ENCODE results near the gene SH3BP2. TPM values are rescaled to one million over a fixed set of nuclear protein-coding genes. Genes with fewer than 3 reads are reported as not detected.

The SH3BP2 gene
- total and polyA plus RNA-seq, 10 of the 15 experiments (the other 5 are each of a cell fraction or from before 2014, with no cell fraction given): 1.1 to 61.8 (median 23.9) TPM

DNA sequence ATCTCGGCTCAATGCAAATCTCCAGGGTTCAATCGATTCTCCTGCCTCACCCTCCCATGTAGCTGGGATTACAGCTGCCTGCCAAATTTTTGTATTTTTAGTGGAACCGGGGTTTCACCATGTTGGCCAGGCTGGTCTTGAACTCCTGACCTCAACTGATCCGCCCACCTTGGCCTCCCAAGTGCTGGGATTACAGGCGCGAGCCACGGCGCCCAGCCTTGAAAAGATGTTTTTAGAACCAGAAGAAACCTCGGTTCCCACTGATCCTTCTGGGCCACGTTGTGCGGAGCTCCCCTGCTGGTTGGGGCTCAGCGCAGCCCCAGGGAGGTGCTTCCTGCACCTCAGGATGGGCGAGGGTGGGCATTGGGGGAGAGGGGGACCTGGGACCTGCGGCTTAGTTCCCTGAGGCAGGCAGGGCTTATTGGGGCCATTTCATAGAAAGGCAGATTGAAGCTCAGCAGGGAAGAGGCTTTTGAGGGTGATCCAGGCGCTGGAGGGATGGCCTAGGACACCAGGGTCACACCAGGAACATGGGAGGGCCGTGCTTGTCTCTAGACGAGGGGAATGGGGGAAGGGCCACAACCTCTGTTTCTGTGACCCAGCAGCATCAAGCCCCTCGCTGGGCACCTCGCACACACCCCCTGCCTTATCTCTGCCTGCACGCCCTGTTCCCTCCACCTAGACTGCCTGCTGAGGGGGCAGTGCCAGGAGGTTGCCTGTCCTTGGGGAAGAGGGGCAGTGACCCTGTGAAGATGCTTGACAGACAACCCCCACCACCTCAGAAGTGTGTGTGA lies 44.4 kb downstream of the SH3BP2 start:
- ChIA-PET SMC1A (ENCODE audit: uncharacterized antibody, unreplicated experiment) (no interaction called here), RAD21 (ENCODE audit: unreplicated experiment) (no interaction called here), POLR2A (no interaction called here), CTCF (no interaction called here)
- FAIRE-seq (no peak), DNase-seq (ENCODE audit: low read depth, low spot score) (no peak), ATAC-seq (no peak)
- intact Hi-C loops (cut with micrococcal nuclease; ENCODE audit: unreplicated experiment) (no loop called here), in situ Hi-C loops (cut with MboI) (no loop called here)
- TF ChIP-seq POLR2A (IDR thresholded peaks at IDR 0.05; ENCODE audit: low read depth, low read length) (peak; percentile 39; the same call in 1 of the 2 replicates), IKZF2 (IDR thresholded peaks at IDR 0.05) (no peak)
- no peak overlapping the region for H3K4me3 ChIP-seq
- no peaks in the 10 kb centered on the region for H4K20me1 ChIP-seq (ENCODE audit: control insufficient read depth, insufficient read depth)
- H3K27ac ChIP-seq (ENCODE audit: control insufficient read depth, insufficient read depth): no peak overlapping the region
- H3K79me2 ChIP-seq (ENCODE audit: control insufficient read depth, insufficient read depth, low read length): no peaks in the 10 kb centered on the region
- H2AFZ ChIP-seq (ENCODE audit: control insufficient read depth, low read depth, low read length): no peak overlapping the region
- peaks cover 36% of the 10 kb centered on the region for H3K4me1 ChIP-seq (ENCODE audit: control insufficient read depth, insufficient read depth, low read length)
- 89% methylated on average over 20 of the region's 20 CpGs for WGBS (ENCODE audit: insufficient coverage, insufficient replicate concordance, low lambda C conversion rate, missing lambda C conversion rate)
- H3K36me3 ChIP-seq (ENCODE audit: control insufficient read depth in 2 of 2, insufficient read depth in 2 of 2, low read length in 1 of 2): peaks cover 9 to 11% of the 10 kb centered on the region in 2 experiments; a peak in 3 of 4 replicates
- H3K9ac ChIP-seq (ENCODE audit: control insufficient read depth, insufficient read depth, low read length): no peak overlapping the region
- no peaks in the 10 kb centered on the region for H3K27me3 ChIP-seq (replicated peaks in 1 of 2; ENCODE audit: control insufficient read depth in 2 of 2, insufficient read depth in 2 of 2, low read length in 1 of 2)
- no TSS peak for BruUV-seq (replicated peaks)
- no peaks in the 10 kb centered on the region for H3K9me3 ChIP-seq (replicated peaks; ENCODE audit: control insufficient read depth, insufficient read depth, low read length)
- peak overlapping the region; percentile 6; the same call in 1 of the 2 replicates for H3K4me2 ChIP-seq (ENCODE audit: control insufficient read depth, insufficient read depth)

DNA sequence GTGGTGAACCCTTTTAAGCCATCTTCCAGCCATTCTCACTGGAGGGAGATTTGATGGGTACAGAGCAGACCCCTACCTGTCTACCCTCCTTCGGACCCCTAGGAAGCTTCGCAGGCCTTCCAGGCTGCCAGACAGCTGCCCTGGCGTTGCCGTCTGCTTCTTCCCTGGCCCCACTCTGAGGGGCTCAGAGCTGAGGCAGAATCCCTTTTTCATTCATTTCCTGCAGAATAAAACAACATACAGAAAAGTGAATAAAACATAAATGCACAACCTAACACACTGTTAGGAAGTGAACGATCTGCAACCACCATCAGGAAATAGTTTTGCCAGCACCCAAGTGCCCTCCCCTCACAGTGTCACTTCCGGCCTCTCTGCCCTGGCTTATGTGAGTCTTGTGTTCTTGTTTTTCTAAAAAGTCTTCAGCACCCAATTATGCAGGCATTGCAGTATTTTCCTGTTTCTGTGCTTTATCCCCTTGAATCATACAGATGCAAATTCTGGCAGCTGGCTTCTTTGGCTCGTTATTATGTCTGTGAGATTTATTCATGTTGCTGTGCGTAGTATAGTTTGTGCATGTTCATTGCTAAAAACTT lies 45.1 kb downstream of the SH3BP2 start:
- SMC1A ChIA-PET (ENCODE audit: uncharacterized antibody, unreplicated experiment): interaction anchor here (1.1 to 1.5 kb wide), 2 partner anchors 13 to 52 kb away, joined by 3 to 4 read pairs; no protein-coding TSS in a partner anchor
- H3K27me3 ChIP-seq (replicated peaks in 1 of 2; ENCODE audit: control insufficient read depth in 2 of 2, insufficient read depth in 2 of 2, low read length in 1 of 2): no peaks in the 10 kb centered on the region
- RAD21 ChIA-PET (ENCODE audit: unreplicated experiment): no interaction called here
- H3K9ac ChIP-seq (ENCODE audit: control insufficient read depth, insufficient read depth, low read length): no peak overlapping the region
- no TSS peak for BruUV-seq (replicated peaks)
- TF ChIP-seq, protein P1, sequence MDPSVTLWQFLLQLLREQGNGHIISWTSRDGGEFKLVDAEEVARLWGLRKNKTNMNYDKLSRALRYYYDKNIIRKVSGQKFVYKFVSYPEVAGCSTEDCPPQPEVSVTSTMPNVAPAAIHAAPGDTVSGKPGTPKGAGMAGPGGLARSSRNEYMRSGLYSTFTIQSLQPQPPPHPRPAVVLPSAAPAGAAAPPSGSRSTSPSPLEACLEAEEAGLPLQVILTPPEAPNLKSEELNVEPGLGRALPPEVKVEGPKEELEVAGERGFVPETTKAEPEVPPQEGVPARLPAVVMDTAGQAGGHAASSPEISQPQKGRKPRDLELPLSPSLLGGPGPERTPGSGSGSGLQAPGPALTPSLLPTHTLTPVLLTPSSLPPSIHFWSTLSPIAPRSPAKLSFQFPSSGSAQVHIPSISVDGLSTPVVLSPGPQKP (IDR thresholded peaks at IDR 0.05; ENCODE audit: low read depth, low read length): peak; percentile 32; the same call in 1 of the 2 replicates
- TF ChIP-seq PML (IDR thresholded peaks at IDR 0.05; ENCODE audit: low read length) (peak; percentile 32; the same call in 1 of the 2 replicates), RCOR1 (conservative IDR thresholded peaks at IDR 0.05; ENCODE audit: low read depth, low read length) (no peak)
- no peak overlapping the region for H3K27ac ChIP-seq (ENCODE audit: control insufficient read depth, insufficient read depth)
- CTCF ChIA-PET: interaction anchor here (0.7 kb wide), 1 partner anchor 29 kb away, joined by 3 read pairs; no protein-coding TSS in a partner anchor
- in situ Hi-C loops (cut with MboI) (no loop called here), intact Hi-C loops (cut with micrococcal nuclease; ENCODE audit: unreplicated experiment) (no loop called here)
- peaks cover 30% of the 10 kb centered on the region for H3K4me1 ChIP-seq (ENCODE audit: control insufficient read depth, insufficient read depth, low read length)
- ATAC-seq (peak; percentile 62), DNase-seq (ENCODE audit: low read depth, low spot score) (no peak), FAIRE-seq (peak; percentile 7)
- no peak overlapping the region for H2AFZ ChIP-seq (ENCODE audit: control insufficient read depth, low read depth, low read length)
- no peak overlapping the region for H3K4me3 ChIP-seq
- H3K36me3 ChIP-seq (ENCODE audit: control insufficient read depth in 2 of 2, insufficient read depth in 2 of 2, low read length in 1 of 2): peaks cover 7 to 11% of the 10 kb centered on the region in 2 experiments; a peak in 3 of 4 replicates
- peak overlapping the region; percentile 6; the same call in 1 of the 2 replicates for H3K4me2 ChIP-seq (ENCODE audit: control insufficient read depth, insufficient read depth)
- H3K79me2 ChIP-seq (ENCODE audit: control insufficient read depth, insufficient read depth, low read length): no peaks in the 10 kb centered on the region
- H3K9me3 ChIP-seq (replicated peaks; ENCODE audit: control insufficient read depth, insufficient read depth, low read length): no peaks in the 10 kb centered on the region
- 48% methylated on average over 8 of the region's 8 CpGs for WGBS (ENCODE audit: insufficient coverage, insufficient replicate concordance, low lambda C conversion rate, missing lambda C conversion rate)
- POLR2A ChIA-PET: no interaction called here
- no peaks in the 10 kb centered on the region for H4K20me1 ChIP-seq (ENCODE audit: control insufficient read depth, insufficient read depth)
